LHCN-M2 (cell line): ENCODE measurements around the gene LRP5. TPM values are rescaled to one million over a fixed set of nuclear protein-coding genes. Genes with fewer than 3 reads are reported as not detected.
"Not testable (repeated sequence)": the region's sequence is repeated elsewhere in the genome, so short reads cannot be mapped to it uniquely, and the experiment has no call there.

Experiments used
- DNase-seq: peaks from one replicate; pipeline ENCODE4 v3.0.0-alpha.2; 2012; ENCODE audit warnings: low read depth
- total RNA-seq: library from RNA; depleted of rRNA; stranded (reverse); fragments of >200 nt; gene quantifications from 2 replicates; pipeline ENCODE4 v1.2.3, GENCODE V29; 2014

LRP5 gene
- total RNA-seq, 1 experiment from 2014 or later, result 17.2 TPM

- DNase-seq, result no peak
Measured at GRCh38 chr11:68467201-68467834, 154.9 kb downstream of the LRP5 start.

GRCh38 chr11:68468217-68468828 is 155.9 kb downstream of the LRP5 start:
- DNase-seq, result no peak

GRCh38 chr11:68469122-68469521 is 156.7 kb downstream of the LRP5 start:
- no peak for DNase-seq

- no peak for DNase-seq
Measured at GRCh38 chr11:68469642-68470041, 157.3 kb downstream of the LRP5 start.

GRCh38 chr11:68470304-68470811 is 158.0 kb downstream of the LRP5 start:
- DNase-seq, result no peak

- DNase-seq, result peak; percentile 67
Measured at GRCh38 chr11:68471360-68472340, 159.3 kb downstream of the LRP5 start.

- no peak for DNase-seq
Measured at GRCh38 chr11:68472778-68473177, 160.4 kb downstream of the LRP5 start.

GRCh38 chr11:68473693-68474092 is 161.3 kb downstream of the LRP5 start:
- DNase-seq, result no peak

- DNase-seq, result not testable (repeated sequence)
Measured at GRCh38 chr11:68475626-68476025, 163.2 kb downstream of the LRP5 start.

- no peak for DNase-seq
Measured at GRCh38 chr11:68479390-68479789, 167.0 kb downstream of the LRP5 start.

GRCh38 chr11:68480193-68480592 is 167.8 kb downstream of the LRP5 start:
- DNase-seq, result no peak

GRCh38 chr11:68480852-68481510 is 168.6 kb downstream of the LRP5 start:
- DNase-seq, result no peak

- DNase-seq, result no peak
Measured at GRCh38 chr11:68481579-68482240, 169.3 kb downstream of the LRP5 start.

- DNase-seq, result no peak
Measured at GRCh38 chr11:68488623-68489022, 176.2 kb downstream of the LRP5 start.

- no peak for DNase-seq
Measured at GRCh38 chr11:68495220-68495729, 182.9 kb downstream of the LRP5 start.

GRCh38 chr11:68495872-68496271 is 183.5 kb downstream of the LRP5 start:
- DNase-seq, result no peak

- peak; percentile 9 for DNase-seq
Measured at GRCh38 chr11:68497761-68498160, 185.4 kb downstream of the LRP5 start.

- DNase-seq, result no peak
Measured at GRCh38 chr11:68498321-68498720, 185.9 kb downstream of the LRP5 start.
